Fibroblast of mammary gland (primary cell): ENCODE data around the gene GPAT2.
"Not testable (repeated sequence)": the region's sequence is repeated elsewhere in the genome, so short reads cannot be mapped to it uniquely, and the experiment has no call there.

Source experiments
- DNase-seq: peaks from one replicate; pipeline ENCODE4 v3.0.0-alpha.2; 2010; ENCODE audit warnings: low read depth
- H3K4me3 ChIP-seq: 2 replicates; pipeline ENCODE4 v1.5.1; 2011; ENCODE audit warnings: low read depth, mild to moderate bottlenecking, low read length, moderate library complexity; ENCODE audit not compliant: control insufficient read depth
- CTCF ChIP-seq: conservative IDR thresholded peaks from 2 replicates; pipeline ENCODE4 v1.5.1; 2011; ENCODE audit warnings: low read depth, low read length, inconsistent platforms; ENCODE audit not compliant: control insufficient read depth, insufficient read depth

The GPAT2 gene

GRCh38 chr2:96012086-96012791 lies 22.5 kb downstream of the GPAT2 start:
- not testable (repeated sequence) for H3K4me3 ChIP-seq, DNase-seq

GRCh38 chr2:96011129-96011455 lies 23.6 kb downstream of the GPAT2 start:
- not testable (repeated sequence) for H3K4me3 ChIP-seq
- peak; percentile 14 for DNase-seq

DNA sequence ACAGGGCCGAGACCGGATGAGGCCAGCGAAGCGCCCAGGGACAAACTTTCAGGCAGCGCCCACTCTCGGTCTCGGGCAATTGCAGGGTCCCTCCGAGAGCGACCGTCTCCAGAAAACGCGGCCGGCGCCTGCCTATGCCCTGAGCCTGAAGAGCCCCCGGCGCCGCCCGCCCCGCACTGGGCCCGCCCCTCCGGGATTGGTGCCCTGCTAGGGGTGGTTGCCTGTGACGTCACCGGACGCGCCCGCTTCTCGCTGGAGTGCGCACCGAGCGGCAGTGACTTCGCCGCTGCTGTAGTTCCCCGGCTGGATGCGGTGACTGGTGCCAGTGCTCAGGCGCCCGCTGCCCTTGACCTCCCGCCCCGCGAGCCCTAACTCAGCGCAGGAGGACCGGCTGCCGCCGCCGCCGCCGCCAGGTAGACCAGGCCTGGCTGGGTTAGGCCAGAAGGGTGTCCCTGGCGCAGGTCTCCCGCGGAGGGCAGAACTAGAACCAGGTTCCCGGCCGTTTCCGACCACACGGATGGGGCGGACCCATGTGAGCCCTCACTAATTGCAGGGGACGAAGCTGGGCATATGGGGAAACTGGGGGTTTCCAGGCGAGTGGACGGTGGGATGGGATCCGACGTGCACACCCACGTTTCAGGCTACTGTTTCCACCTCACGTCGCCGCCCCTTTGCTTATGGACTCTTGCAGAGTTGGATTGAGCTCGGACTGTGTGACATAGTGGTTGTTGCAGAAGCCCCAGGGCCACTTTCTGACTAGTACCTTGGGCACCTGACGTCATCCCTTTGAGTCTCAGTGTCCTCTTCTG lies 24.2 kb downstream of the GPAT2 start:
- peak overlapping the region; percentile 34 for H3K4me3 ChIP-seq
- DNase-seq = peak; percentile 63

- not testable (repeated sequence) for DNase-seq
- peak overlapping the region; percentile 34 for H3K4me3 ChIP-seq
Observed at GRCh38 chr2:96009833-96010232, 24.9 kb downstream of the GPAT2 start.

- DNase-seq, H3K4me3 ChIP-seq: not testable (repeated sequence)
Observed at GRCh38 chr2:96008051-96008450, 26.7 kb downstream of the GPAT2 start.

GRCh38 chr2:96006248-96006647 lies 28.5 kb downstream of the GPAT2 start:
- not testable (repeated sequence) for H3K4me3 ChIP-seq, DNase-seq

DNA sequence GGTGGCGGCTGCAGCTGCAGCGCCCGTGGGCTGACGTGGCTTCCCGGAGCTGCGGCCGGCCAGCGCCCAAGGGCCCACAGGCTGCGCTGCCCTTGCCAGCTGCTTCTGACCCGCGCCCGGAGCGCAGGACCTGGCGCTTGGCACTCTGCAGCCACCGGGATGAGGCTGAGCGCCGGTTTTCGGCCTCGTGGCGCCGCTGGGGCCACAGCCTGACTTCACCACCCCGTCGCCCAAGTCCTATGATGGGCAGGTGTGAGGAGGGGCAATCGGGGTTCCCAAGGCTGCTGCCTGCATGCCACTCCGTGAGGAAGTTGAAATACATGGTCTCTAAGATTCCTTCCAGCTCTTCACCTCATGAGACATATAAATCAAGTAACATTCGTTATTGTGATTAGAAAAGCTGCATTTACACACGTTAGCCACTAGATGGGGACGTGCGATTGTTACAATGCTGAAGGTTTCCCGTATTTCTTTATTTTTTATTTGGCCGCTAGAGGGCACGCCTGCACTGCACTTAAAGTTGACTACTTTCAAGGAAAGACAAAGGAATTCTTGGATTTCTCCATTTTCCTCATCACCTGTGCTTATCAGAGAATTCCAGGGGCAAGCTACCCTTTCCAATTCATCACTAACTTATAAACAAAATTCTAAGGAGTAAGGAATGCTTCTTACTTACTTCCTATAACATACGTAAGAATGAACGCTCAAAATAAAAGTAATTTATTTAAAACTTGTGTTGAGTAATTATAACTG lies 42.0 kb downstream of the GPAT2 start:
- peak overlapping the region; percentile 52 for H3K4me3 ChIP-seq
- DNase-seq = peak; percentile 51
- TF ChIP-seq CTCF = peak; percentile 67

- H3K4me3 ChIP-seq = peak overlapping the region; percentile 52
- not testable (repeated sequence) for DNase-seq
Observed at GRCh38 chr2:95992102-95992501, 42.6 kb downstream of the GPAT2 start.

GRCh38 chr2:95991351-95992094 lies 43.2 kb downstream of the GPAT2 start, which contains the start of gene ANKRD36C:
TSS of gene ANKRD36C (minus strand) at chr2:95991824. CDS start at chr2:95991708, 116 bp downstream.
- peak; percentile 25 for DNase-seq
- peak within 1 kb of the TSS; percentile 82 for H3K4me3 ChIP-seq

DNA sequence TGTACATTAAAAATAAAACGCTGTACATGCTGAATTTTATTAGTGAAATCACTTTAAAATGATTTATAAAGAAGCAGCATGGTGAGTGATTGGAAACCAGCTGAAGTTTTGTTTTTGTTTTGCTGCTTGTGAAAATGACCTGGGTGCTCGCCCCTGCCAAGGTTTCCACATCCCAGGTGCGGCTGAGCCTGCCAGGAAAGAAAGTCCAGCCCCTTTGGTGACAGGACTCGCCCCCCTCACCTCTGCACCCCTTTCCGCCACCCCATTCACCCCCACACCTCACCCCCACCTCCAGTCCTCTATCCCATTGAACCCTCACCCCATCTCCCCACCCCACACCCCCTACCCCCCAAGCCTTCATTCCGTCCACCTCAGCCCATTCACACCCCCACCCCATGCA lies 43.8 kb downstream of the GPAT2 start:
- peak overlapping the region; percentile 40 for H3K4me3 ChIP-seq
- not testable (repeated sequence) for DNase-seq
